Erythroblast (primary cell): ENCODE measurements around the gene LYST.

Experiments
- GATA1 ChIP-seq: IDR thresholded peaks from 2 replicates; pipeline ENCODE4 v1.6.1; 2011; ENCODE audit warnings: low read depth, mild to moderate bottlenecking, control low read depth, low read length, moderate library complexity
- POLR2A ChIP-seq: IDR thresholded peaks from 2 replicates; pipeline ENCODE4 v1.6.1; 2011; ENCODE audit warnings: mild to moderate bottlenecking, low read length

DNA sequence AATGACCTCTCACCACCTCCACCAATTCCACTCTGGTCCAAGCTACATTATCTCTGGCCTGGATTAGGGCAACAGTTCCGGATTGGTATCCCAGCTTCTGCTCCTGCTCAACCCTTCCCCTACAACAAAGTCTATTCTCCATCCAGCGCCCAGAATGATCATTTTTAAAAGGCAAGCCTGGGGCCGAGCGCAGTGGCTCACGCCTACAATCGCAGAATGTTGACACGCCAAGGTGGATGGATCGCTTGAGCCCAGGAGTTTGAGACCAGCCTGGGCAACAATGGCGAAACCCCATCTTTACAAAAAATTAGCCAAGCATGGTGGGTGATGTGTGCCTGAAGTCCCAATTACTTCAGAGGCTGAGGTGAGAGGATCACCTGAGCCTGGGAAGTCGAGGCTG lies 2.2 kb downstream of the LYST start:
- TF ChIP-seq POLR2A (no peak), GATA1 (no peak)
